HepG2 (cell line): ENCODE results near the gene MPI. TPM values are rescaled to one million over a fixed set of nuclear protein-coding genes. Genes with fewer than 3 reads are reported as not detected.

Source experiments
- ATAC-seq: fragments of 200-7000 bp; cut with Tn5 transposase; 3 replicates; pipeline ENCODE4 v1.9.1; 2020; ENCODE audit warnings: mild to moderate bottlenecking, moderate library complexity
- BruUV-seq: library from RNA; stranded (reverse); fragments of 400-500 nt; replicated peaks from 2 replicates; lab custom pipeline; 2021; lab: Mats Ljungman, UMichigan
- CTCF ChIA-PET: fragments of 300-600 bp; formaldehyde crosslinking; extraction: SDS; loops from one replicate; lab custom pipeline; 2021; ENCODE audit warnings: low total read pairs, inconsistent platforms, low intra/inter-chr PET ratio; lab: Yijun Ruan, JAX
- POLR2A ChIA-PET: fragments of 350-600 bp; sonication (Branson Sonifier 250); formaldehyde crosslinking; loops from one replicate; lab custom pipeline; 2020; ENCODE audit warnings: antibody characterized with exemption, inconsistent platforms; lab: Yijun Ruan, JAX
- DNase-seq: peaks from one replicate; pipeline ENCODE4 v3.0.0-alpha.2; 2015; ENCODE audit warnings: low spot score
- FAIRE-seq: peaks from 3 replicates; lab custom pipeline; 2011; peaks lifted over from hg19 to GRCh38; lab: Jason Lieb, UNC
- H2AFZ ChIP-seq: one replicate; pipeline ENCODE4 v1.6.1; 2011; ENCODE audit warnings: low read length, inconsistent platforms
- H3K27ac ChIP-seq: fragments of 300-600 bp; 3 replicates; pipeline ENCODE4 v1.8.0; 2011; ENCODE audit warnings: mixed run types, mild to moderate bottlenecking, mixed read lengths, low read length, inconsistent platforms; ENCODE audit not compliant: insufficient read depth; ENCODE audit errors: extremely low read length
- H3K27me3 ChIP-seq, 2 experiments: fragments of 200-600 bp in 1 of 2; 2 replicates in 1 of 2; 3 replicates in 1 of 2; pipeline versions ENCODE4 v1.6.0 to v1.8.0; 2011; ENCODE audit warnings: low read length in 2 of 2, mild to moderate bottlenecking in 2 of 2, moderate library complexity in 2 of 2, inconsistent platforms in 1 of 2; ENCODE audit not compliant: insufficient read depth in 2 of 2, control insufficient read depth in 1 of 2
- H3K36me3 ChIP-seq, 2 experiments: fragments of 200-600 bp in 1 of 2; replicated peaks in 1 of 2; 2 replicates in 1 of 2; 3 replicates in 1 of 2; pipeline versions ENCODE4 v1.5.1 to v1.8.0; 2011; ENCODE audit warnings: low read length in 2 of 2, inconsistent platforms in 1 of 2; ENCODE audit not compliant: insufficient read depth in 2 of 2, control insufficient read depth in 1 of 2
- H3K4me1 ChIP-seq: 2 replicates; pipeline ENCODE4 v1.5.1; 2012; ENCODE audit warnings: low read length, inconsistent platforms; ENCODE audit not compliant: insufficient read depth
- H3K4me2 ChIP-seq: 2 replicates; pipeline ENCODE4 v1.6.0; 2011; ENCODE audit warnings: low read depth, low read length, inconsistent platforms
- H3K4me3 ChIP-seq, 3 experiments: fragments of 200-600 bp in 1 of 3; sonication (generic), shearing (Covaris generic) in 1 of 3; replicated peaks in 1 of 3; 2 replicates each; pipeline ENCODE4 v1.5.1; 2011 to 2016; ENCODE audit warnings: low read length in 3 of 3, inconsistent platforms in 2 of 3, low read depth in 2 of 3, mild to moderate bottlenecking in 2 of 3, control low read depth in 1 of 3, mixed read lengths in 1 of 3; ENCODE audit not compliant: insufficient read depth in 1 of 3
- H3K79me2 ChIP-seq: one replicate; pipeline ENCODE4 v1.6.1; 2011; ENCODE audit warnings: low read length, inconsistent platforms; ENCODE audit not compliant: insufficient read depth
- H3K9ac ChIP-seq: 2 replicates; pipeline ENCODE4 v1.6.0; 2011; ENCODE audit warnings: mild to moderate bottlenecking, low read depth, low read length, inconsistent platforms; ENCODE audit not compliant: insufficient read depth
- H3K9me3 ChIP-seq: 2 replicates; pipeline ENCODE4 v1.5.1; 2012; ENCODE audit warnings: mild to moderate bottlenecking, low read length
- H4K20me1 ChIP-seq: 2 replicates; pipeline ENCODE4 v1.6.0; 2011; ENCODE audit warnings: inconsistent platforms, mild to moderate bottlenecking, low read length, moderate library complexity; ENCODE audit not compliant: insufficient read depth
- GATA4 ChIP-seq: sonication (generic); IDR thresholded peaks from 2 replicates; pipeline ENCODE4 v1.6.1; 2016; ENCODE audit warnings: antibody characterized with exemption, low read depth, borderline replicate concordance
- LCORL ChIP-seq, 2 experiments: fragments of 450-650 bp in 1 of 2; sonication (generic) in 1 of 2; formaldehyde crosslinking in 1 of 2; IDR thresholded peaks; 2 replicates each; pipeline versions ENCODE4 v1.5.0 to v1.6.1; 2017 to 2020; ENCODE audit warnings: antibody characterized with exemption in 1 of 2, missing genetic modification reagents in 1 of 2
- MAFF ChIP-seq: IDR thresholded peaks from 2 replicates; pipeline ENCODE4 v1.6.1; 2011; ENCODE audit warnings: low read depth, low read length, improper control_type of control experiment
- MAFG ChIP-seq: sonication (generic); formaldehyde crosslinking; IDR thresholded peaks from 2 replicates; pipeline ENCODE4 v1.5.1; 2020; ENCODE audit warnings: mild to moderate bottlenecking, missing genetic modification reagents
- MAFK ChIP-seq, 2 experiments: IDR thresholded peaks in 1 of 2; conservative IDR thresholded peaks in 1 of 2; 2 replicates each; pipeline ENCODE4 v1.6.1; 2011; ENCODE audit warnings: improper control_type of control experiment in 2 of 2, low read length in 2 of 2
- MXD4 ChIP-seq: IDR thresholded peaks from 2 replicates; pipeline ENCODE4 v1.6.1; 2016; ENCODE audit warnings: mild to moderate bottlenecking, missing biosample characterization, missing genetic modification reagents
- PRPF4 ChIP-seq: fragments of 200-400 bp; formaldehyde crosslinking; IDR thresholded peaks from 2 replicates; pipeline ENCODE4 v1.6.1; 2016; ENCODE audit warnings: low read length, low read depth; ENCODE audit not compliant: poor library complexity, severe bottlenecking
- SP1 ChIP-seq, 2 experiments: fragments of 450-650 bp in 1 of 2; sonication (generic) in 1 of 2; formaldehyde crosslinking in 1 of 2; IDR thresholded peaks; 2 replicates each; pipeline versions ENCODE4 v1.4.0 to v1.6.1; 2016 to 2020; ENCODE audit warnings: missing genetic modification reagents in 1 of 2
- ZBTB2 ChIP-seq: sonication (generic); formaldehyde crosslinking; IDR thresholded peaks from 2 replicates; pipeline ENCODE4 v1.8.0; 2022; ENCODE audit warnings: low read depth, missing genetic modification reagents
- ZNF367 ChIP-seq: sonication (generic); formaldehyde crosslinking; IDR thresholded peaks from 2 replicates; pipeline ENCODE4 v1.4.0; 2020; ENCODE audit warnings: missing genetic modification reagents, borderline replicate concordance
- ZNF44 ChIP-seq: sonication (generic); formaldehyde crosslinking; IDR thresholded peaks from 2 replicates; pipeline ENCODE4 v1.5.1; 2020; ENCODE audit warnings: mild to moderate bottlenecking, missing genetic modification reagents
- ZSCAN20 ChIP-seq: sonication (generic); formaldehyde crosslinking; IDR thresholded peaks from 2 replicates; pipeline ENCODE4 v1.4.0; 2020; ENCODE audit warnings: missing genetic modification reagents, mild to moderate bottlenecking, borderline replicate concordance
- WGBS: methylation state at CpG from one replicate; pipeline ENCODE4 v1.1.6; 2017; ENCODE audit warnings: low lambda C conversion rate; 5-methylcytosine and 5-hydroxymethylcytosine counted together
- in situ Hi-C: cut with HindIII; loops from 2 replicates; pipeline ENCODE4 v1.10.0; 2017; ENCODE audit warnings: low pct_unique_long_range_greater_than_20kb; ENCODE audit not compliant: extremely low pct_ligation_motif_present
- intact Hi-C: fragments of 100-400 bp; cut with micrococcal nuclease; formaldehyde crosslinking; loops from one replicate; pipeline ENCODE4 v1.10.0; 2022; ENCODE audit not compliant: unreplicated experiment
- polyA plus RNA-seq, 8 experiments: library from polyadenylated mRNA; depleted of rRNA in 3 of 8; stranded (reverse) in 7 of 8; unstranded in 1 of 8; fragments of >200 nt; fragmentation: Illumina TruSeq in 4 of 8; extraction: Trizol in 4 of 8; gene quantifications; 2 replicates each; pipeline versions ENCODE4 v1.2.1 to v1.2.3, GENCODE V29; 2011 to 2016; ENCODE audit warnings: low read depth in 4 of 8, missing spikeins in 1 of 8, mixed read lengths in 1 of 8; ENCODE audit not compliant: insufficient read depth in 1 of 8
- total RNA-seq, 5 experiments: library from RNA; depleted of rRNA; stranded (reverse); fragments of >200 nt; fragmentation: Illumina TruSeq; extraction: Trizol; gene quantifications; 2 replicates each; pipeline ENCODE4 v1.2.3, GENCODE V29; 2016; ENCODE audit warnings: low read depth in 1 of 5
- TF ChIP-seq, protein P1 (sequence below): sonication (generic); formaldehyde crosslinking; IDR thresholded peaks from 2 replicates; pipeline ENCODE4 v1.5.0; 2020; ENCODE audit warnings: mild to moderate bottlenecking, missing genetic modification reagents
- TF ChIP-seq, protein P2 (sequence below): sonication (generic); formaldehyde crosslinking; IDR thresholded peaks from 2 replicates; pipeline ENCODE4 v1.8.1; 2022; ENCODE audit warnings: mild to moderate bottlenecking, missing genetic modification reagents

The MPI gene
- total and polyA plus RNA-seq, 2 of the 13 experiments (the other 11 are each of a cell fraction or from before 2014, with no cell fraction given) = 36.9 to 63.5 TPM

- FAIRE-seq = no peak
- Histone ChIP-seq H3K27me3 (peaks cover 0 to 2% of the 10 kb centered on the region in 2 experiments; a peak in 1 of 5 replicates), H3K9ac (peak overlapping the region; percentile 1; the same call in 1 of the 2 replicates), H3K4me3 (no peak overlapping the region), H3K27ac (no peak overlapping the region), H3K79me2 (peaks cover 61% of the 10 kb centered on the region), H3K9me3 (no peaks in the 10 kb centered on the region), H2AFZ (no peak overlapping the region), H4K20me1 (peaks cover 16% of the 10 kb centered on the region), H3K4me1 (peaks cover 73% of the 10 kb centered on the region), H3K4me2 (peak overlapping the region; percentile 41; the same call in 1 of the 2 replicates), H3K36me3 (peaks cover 0 to 1% of the 10 kb centered on the region in 2 experiments; a peak in 4 of 5 replicates)
- in situ Hi-C loops (no loop called here), intact Hi-C loops (no loop called here)
- POLR2A ChIA-PET = interaction anchor here (1.1 to 1.7 kb wide), 5 partner anchors 11 to 52 kb away, joined by 3 to 6 read pairs (median 4); partner anchors contain the start of gene MPI
- no peak for ATAC-seq
- CTCF ChIA-PET = no interaction called here
- TF ChIP-seq MAFF (peak; percentile 67), ZBTB2 (CRISPR knock-in tag) (no peak), GATA4 (no peak), ZNF44 (no peak), SP1 (IDR thresholded peaks at IDR 0.05) (no peak), SP1 (CRISPR knock-in tag; IDR thresholded peaks at IDR 0.05) (no peak), PRPF4 (no peak), MAFG (CRISPR knock-in tag) (no peak), MXD4 (CRISPR knock-in tag) (no peak), ZSCAN20 (CRISPR knock-in tag) (no peak), MAFK (conservative IDR thresholded peaks at IDR 0.05 in 1 of 2, IDR thresholded peaks at IDR 0.05 in 1 of 2; ENCODE audit: low read length in 2 of 2) (peak; percentile 65 to 66), LCORL (IDR thresholded peaks at IDR 0.05) (no peak), LCORL (CRISPR knock-in tag; IDR thresholded peaks at IDR 0.05) (no peak), ZNF367 (CRISPR knock-in tag) (no peak)
- TF ChIP-seq, protein P1, sequence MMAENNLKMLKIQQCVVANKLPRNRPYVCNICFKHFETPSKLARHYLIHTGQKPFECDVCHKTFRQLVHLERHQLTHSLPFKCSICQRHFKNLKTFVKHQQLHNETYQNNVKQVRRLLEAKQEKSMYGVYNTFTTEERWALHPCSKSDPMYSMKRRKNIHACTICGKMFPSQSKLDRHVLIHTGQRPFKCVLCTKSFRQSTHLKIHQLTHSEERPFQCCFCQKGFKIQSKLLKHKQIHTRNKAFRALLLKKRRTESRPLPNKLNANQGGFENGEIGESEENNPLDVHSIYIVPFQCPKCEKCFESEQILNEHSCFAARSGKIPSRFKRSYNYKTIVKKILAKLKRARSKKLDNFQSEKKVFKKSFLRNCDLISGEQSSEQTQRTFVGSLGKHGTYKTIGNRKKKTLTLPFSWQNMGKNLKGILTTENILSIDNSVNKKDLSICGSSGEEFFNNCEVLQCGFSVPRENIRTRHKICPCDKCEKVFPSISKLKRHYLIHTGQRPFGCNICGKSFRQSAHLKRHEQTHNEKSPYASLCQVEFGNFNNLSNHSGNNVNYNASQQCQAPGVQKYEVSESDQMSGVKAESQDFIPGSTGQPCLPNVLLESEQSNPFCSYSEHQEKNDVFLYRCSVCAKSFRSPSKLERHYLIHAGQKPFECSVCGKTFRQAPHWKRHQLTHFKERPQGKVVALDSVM (CRISPR knock-in tag) = no peak
- TF ChIP-seq, protein P2, sequence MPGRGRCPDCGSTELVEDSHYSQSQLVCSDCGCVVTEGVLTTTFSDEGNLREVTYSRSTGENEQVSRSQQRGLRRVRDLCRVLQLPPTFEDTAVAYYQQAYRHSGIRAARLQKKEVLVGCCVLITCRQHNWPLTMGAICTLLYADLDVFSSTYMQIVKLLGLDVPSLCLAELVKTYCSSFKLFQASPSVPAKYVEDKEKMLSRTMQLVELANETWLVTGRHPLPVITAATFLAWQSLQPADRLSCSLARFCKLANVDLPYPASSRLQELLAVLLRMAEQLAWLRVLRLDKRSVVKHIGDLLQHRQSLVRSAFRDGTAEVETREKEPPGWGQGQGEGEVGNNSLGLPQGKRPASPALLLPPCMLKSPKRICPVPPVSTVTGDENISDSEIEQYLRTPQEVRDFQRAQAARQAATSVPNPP (CRISPR knock-in tag) = no peak
- BruUV-seq = no TSS peak
- DNase-seq = no peak
- whole genome bisulfite sequencing = 79% methylated on average over 6 of the region's 6 CpGs
These were observed 19.2 kb upstream of the MPI start for GRCh38 chr15:74870436-74871215.
